Fibroblast of gingiva (primary cell): Measurements from ENCODE around the gene CUEDC1.
"Not testable (repeated sequence)": the region's sequence is repeated elsewhere in the genome, so short reads cannot be mapped to it uniquely, and the experiment has no call there.

Source experiments
- DNase-seq: peaks from one replicate; pipeline ENCODE4 v3.0.0-alpha.2; 2011; ENCODE audit warnings: low read depth

Gene CUEDC1

GRCh38 chr17:57938061-57938502 is 17.1 kb downstream of the CUEDC1 start:
- DNase-seq: no peak

- DNase-seq: no peak
Observed at GRCh38 chr17:57937492-57937891, 17.7 kb downstream of the CUEDC1 start.

GRCh38 chr17:57935833-57936807 is 19.1 kb downstream of the CUEDC1 start:
- DNase-seq: peak; percentile 79

GRCh38 chr17:57931488-57932137 is 23.6 kb downstream of the CUEDC1 start:
- no peak for DNase-seq

- no peak for DNase-seq
Observed at GRCh38 chr17:57930239-57930638, 25.0 kb downstream of the CUEDC1 start.

GRCh38 chr17:57929386-57929785 is 25.8 kb downstream of the CUEDC1 start:
- DNase-seq: no peak

GRCh38 chr17:57928928-57929327 is 26.3 kb downstream of the CUEDC1 start:
- no peak for DNase-seq

- peak; percentile 84 for DNase-seq
Observed at GRCh38 chr17:57927048-57927723, 28.0 kb downstream of the CUEDC1 start.

GRCh38 chr17:57926723-57927047 is 28.5 kb downstream of the CUEDC1 start:
- no peak for DNase-seq

GRCh38 chr17:57925361-57925990 is 29.7 kb downstream of the CUEDC1 start:
- DNase-seq: no peak

- no peak for DNase-seq
Observed at GRCh38 chr17:57924677-57925076, 30.5 kb downstream of the CUEDC1 start.

GRCh38 chr17:57923182-57923872 is 31.9 kb downstream of the CUEDC1 start:
- no peak for DNase-seq

- not testable (repeated sequence) for DNase-seq
Observed at GRCh38 chr17:57922745-57923144, 32.5 kb downstream of the CUEDC1 start.

GRCh38 chr17:57920916-57921703 is 34.1 kb downstream of the CUEDC1 start:
- peak; percentile 48 for DNase-seq

GRCh38 chr17:57919918-57920317 is 35.3 kb downstream of the CUEDC1 start:
- DNase-seq: no peak

GRCh38 chr17:57918017-57918895 is 37.0 kb downstream of the CUEDC1 start:
- DNase-seq: peak; percentile 39

- no peak for DNase-seq
Observed at GRCh38 chr17:57916925-57917858, 38.0 kb downstream of the CUEDC1 start.

- DNase-seq: no peak
Observed at GRCh38 chr17:57915985-57916757, 39.0 kb downstream of the CUEDC1 start.
